Measurements from ENCODE around the gene CABLES1.

CABLES1 gene

DNA sequence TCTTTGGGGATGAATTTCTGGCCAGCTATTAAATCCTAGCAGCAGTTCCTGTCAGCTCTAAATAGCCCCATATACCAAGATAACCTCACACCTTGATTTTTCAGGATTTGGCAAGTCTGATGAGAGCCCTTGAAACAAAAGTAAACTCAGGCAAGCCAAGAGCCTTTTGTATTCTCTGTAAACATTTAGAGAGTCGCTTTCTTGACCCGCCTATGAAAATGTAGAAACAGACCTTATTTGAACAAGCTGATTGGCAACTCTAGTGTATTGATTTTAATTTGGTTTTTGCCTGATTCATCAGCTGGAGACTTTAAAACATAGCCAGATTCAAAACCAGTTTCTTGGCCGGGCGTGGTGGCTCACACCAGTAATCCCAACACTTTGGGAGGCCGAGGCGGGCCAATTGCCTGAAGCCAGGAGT lies 43.4 kb downstream of the CABLES1 start:
- Histone ChIP-seq H3K9me3 (ENCODE audit: control insufficient read depth, insufficient read depth, low read length) (no peaks in the 10 kb centered on the region), H3K36me3 (ENCODE audit: insufficient read depth, low read length) (no peaks in the 10 kb centered on the region), H3K4me1 (ENCODE audit: insufficient read depth, low read length) (peaks cover 2% of the 10 kb centered on the region), H3K9ac (ENCODE audit: low read depth, low read length) (no peak overlapping the region)

DNA sequence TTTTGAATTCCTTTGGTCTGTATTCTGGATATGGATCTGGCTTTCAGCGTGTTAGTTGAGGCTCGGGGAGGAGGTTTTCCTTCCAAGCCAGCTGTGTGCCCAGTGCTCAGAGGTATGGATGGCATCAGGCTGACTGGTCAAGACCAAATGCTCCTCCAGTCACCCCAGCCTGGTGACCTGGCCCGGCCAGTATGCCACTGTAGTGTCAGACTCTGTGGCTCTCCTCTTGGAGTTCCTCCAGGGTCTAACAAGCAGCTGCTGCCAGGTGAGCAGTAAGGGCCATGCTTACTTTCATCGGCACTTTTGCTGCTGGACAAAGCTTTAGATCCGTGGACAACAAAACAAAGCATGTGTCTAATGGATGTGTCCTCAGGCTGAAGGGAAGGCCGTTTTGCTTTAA lies 44.1 kb downstream of the CABLES1 start:
- H3K9ac ChIP-seq (ENCODE audit: low read depth, low read length), result no peak overlapping the region
- H3K36me3 ChIP-seq (ENCODE audit: insufficient read depth, low read length), result no peaks in the 10 kb centered on the region
- H3K4me1 ChIP-seq (ENCODE audit: insufficient read depth, low read length), result peaks cover 2% of the 10 kb centered on the region

GRCh38 chr18:23181547-23181946 lies 46.3 kb downstream of the CABLES1 start:
- Histone ChIP-seq H3K9me3 (ENCODE audit: control insufficient read depth, insufficient read depth, low read length) (no peaks in the 10 kb centered on the region), H3K36me3 (ENCODE audit: insufficient read depth, low read length) (no peaks in the 10 kb centered on the region), H3K4me1 (ENCODE audit: insufficient read depth, low read length) (peaks cover 2% of the 10 kb centered on the region), H3K9ac (ENCODE audit: low read depth, low read length) (no peak overlapping the region)

More for the DNA sequence above, 44.1 kb downstream of the CABLES1 start:
- no peaks in the 10 kb centered on the region for H3K9me3 ChIP-seq (ENCODE audit: control insufficient read depth, insufficient read depth, low read length)

GRCh38 chr18:23182606-23183005 lies 47.3 kb downstream of the CABLES1 start:
- Histone ChIP-seq H3K4me1 (ENCODE audit: insufficient read depth, low read length) (peaks cover 2% of the 10 kb centered on the region), H3K9ac (ENCODE audit: low read depth, low read length) (no peak overlapping the region), H3K36me3 (ENCODE audit: insufficient read depth, low read length) (no peaks in the 10 kb centered on the region), H3K9me3 (ENCODE audit: control insufficient read depth, insufficient read depth, low read length) (no peaks in the 10 kb centered on the region)

DNA sequence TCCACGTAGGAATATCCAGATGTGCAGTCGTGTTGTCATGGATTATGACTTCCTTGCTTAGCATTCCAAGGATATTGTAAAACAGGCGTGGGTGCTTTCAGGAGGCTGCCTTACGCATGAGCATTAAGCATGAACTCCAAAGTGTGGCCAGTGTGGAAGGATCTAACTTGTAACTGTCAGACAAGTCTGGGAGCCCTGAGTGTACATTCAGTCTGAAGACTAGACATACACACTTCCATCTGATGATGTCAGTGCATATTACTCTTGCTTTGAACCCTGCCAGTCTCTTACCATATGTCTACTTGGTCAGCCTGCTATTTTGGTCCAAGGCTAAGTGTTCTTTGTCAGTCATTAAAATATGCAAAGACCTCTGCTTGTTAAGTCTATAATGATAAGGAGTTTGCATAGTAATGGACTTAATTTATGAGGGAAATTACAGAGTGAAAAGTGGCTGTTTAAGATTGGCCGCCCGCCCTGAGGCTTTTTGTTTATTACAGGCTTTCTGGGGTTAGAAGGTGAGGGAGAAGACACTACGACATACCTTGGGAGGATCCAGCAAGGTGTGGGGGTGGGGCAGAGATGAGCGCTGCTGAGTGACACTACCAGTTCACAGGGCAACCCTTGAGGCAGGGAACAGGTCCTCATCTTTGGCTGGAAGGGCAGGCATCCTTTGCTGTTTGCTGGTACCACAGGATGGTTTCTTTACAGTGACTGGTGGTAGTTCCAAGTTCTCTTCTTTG lies 48.3 kb downstream of the CABLES1 start:
- Histone ChIP-seq H3K36me3 (ENCODE audit: insufficient read depth, low read length) (no peaks in the 10 kb centered on the region), H3K4me1 (ENCODE audit: insufficient read depth, low read length) (peaks cover 2% of the 10 kb centered on the region), H3K9me3 (ENCODE audit: control insufficient read depth, insufficient read depth, low read length) (no peaks in the 10 kb centered on the region), H3K9ac (ENCODE audit: low read depth, low read length) (no peak overlapping the region)

DNA sequence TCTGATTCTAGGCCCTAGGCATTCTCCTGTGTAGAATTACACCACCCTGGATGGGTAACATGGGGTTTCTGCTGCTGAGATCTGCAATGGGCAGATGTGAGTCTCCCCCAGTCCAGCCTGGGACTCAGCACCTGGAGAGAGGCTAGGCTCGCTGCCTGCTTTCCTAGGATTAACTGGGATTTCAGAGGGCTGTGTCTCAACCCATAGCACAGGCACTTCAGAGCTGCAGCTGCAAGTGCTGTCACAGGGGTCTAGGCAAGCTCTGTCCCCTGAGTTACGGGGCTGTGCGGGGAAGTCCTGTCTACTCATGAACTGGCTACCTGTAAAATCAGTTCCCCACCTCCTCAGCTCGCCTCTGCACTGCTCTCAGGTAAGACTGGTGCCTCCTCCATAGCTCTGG lies 51.5 kb downstream of the CABLES1 start:
- Histone ChIP-seq H3K4me1 (ENCODE audit: insufficient read depth, low read length) (no peaks in the 10 kb centered on the region; the same call in none of the 2 replicates), H3K9ac (ENCODE audit: low read depth, low read length) (no peak overlapping the region), H3K9me3 (ENCODE audit: control insufficient read depth, insufficient read depth, low read length) (no peaks in the 10 kb centered on the region), H3K36me3 (ENCODE audit: insufficient read depth, low read length) (no peaks in the 10 kb centered on the region)

- Histone ChIP-seq H3K9ac (ENCODE audit: low read depth, low read length) (no peak overlapping the region), H3K36me3 (ENCODE audit: insufficient read depth, low read length) (0 out of 2 replicates have a peak, but pooled peaks cover 3% of the 10 kb centered on the region), H3K4me1 (ENCODE audit: insufficient read depth, low read length) (no peaks in the 10 kb centered on the region; the same call in none of the 2 replicates), H3K9me3 (ENCODE audit: control insufficient read depth, insufficient read depth, low read length) (no peaks in the 10 kb centered on the region)
Measured at GRCh38 chr18:23188068-23188760, 52.9 kb downstream of the CABLES1 start.

DNA sequence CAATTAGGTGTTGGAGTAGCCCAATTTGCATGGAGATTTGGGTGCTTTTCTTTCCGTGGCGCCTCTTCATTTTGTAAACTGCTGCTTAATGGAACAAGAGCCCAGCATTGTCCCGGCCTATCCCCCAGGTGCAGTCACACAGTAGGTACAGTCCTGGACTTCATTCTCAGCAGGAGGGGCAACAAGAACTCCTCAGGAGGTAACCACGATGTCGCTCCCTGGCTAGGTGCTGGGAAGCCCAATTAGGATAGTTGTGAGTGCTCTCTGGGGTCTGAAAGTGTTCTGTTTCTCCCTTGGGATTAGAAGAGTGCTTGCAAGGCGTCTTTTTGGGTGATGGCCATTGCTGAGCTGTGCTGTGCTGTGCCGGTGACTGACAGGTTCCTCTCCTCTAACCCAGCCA lies 53.8 kb downstream of the CABLES1 start:
- H3K36me3 ChIP-seq (ENCODE audit: insufficient read depth, low read length), result 0 out of 2 replicates have a peak, but pooled peaks cover 3% of the 10 kb centered on the region
- peaks cover 3% of the 10 kb centered on the region; the same call in 1 of the 2 replicates for H3K4me1 ChIP-seq (ENCODE audit: insufficient read depth, low read length)
- no peak overlapping the region for H3K9ac ChIP-seq (ENCODE audit: low read depth, low read length)
- H3K9me3 ChIP-seq (ENCODE audit: control insufficient read depth, insufficient read depth, low read length), result no peaks in the 10 kb centered on the region

DNA sequence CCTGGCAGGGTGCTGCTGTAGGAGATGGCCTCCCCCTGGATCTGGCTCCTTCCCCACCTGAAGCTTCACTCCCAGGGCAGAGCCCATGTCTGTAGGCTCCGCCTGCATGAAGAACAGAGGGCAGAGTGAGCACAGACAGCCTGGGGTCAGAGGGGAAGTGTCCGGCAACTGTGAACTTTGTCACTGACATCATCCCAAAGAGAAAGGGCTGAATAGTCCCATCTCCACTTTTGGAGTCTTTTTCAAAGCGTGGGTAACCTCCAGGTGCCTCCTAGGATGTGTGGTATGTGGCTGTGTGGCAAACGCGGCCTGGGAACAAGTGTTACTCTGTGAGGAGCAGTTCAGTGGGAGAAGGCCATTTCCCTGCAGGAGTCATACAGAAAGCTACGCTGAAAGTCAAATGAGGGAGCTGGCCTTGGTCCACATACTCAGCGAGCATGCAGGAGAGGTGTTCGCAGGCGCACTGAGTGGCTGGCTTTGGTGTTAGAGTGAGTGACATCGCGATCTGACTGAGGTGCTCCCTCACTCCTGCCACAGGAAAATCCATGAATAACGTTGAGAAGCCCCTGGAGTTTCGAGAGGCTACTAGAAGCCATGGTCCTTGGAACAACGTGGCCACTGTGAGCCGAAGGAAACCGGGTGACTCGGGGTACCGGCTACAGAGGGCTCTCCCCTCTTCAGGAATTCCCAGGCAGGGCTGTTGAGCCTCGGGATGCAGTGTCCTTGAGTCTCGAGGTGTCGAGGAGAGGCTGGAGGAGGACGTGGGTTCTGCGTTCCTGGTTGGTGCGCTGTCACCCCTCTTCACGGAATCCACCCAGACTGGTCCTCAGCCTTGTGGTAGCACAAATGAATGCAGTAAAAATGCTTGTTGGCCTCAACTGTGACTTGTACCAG lies 54.7 kb downstream of the CABLES1 start:
- Histone ChIP-seq H3K4me1 (ENCODE audit: insufficient read depth, low read length) (peaks cover 13% of the 10 kb centered on the region), H3K9ac (ENCODE audit: low read depth, low read length) (no peak overlapping the region), H3K36me3 (ENCODE audit: insufficient read depth, low read length) (peaks cover 3% of the 10 kb centered on the region; the same call in 1 of the 2 replicates), H3K9me3 (ENCODE audit: control insufficient read depth, insufficient read depth, low read length) (no peaks in the 10 kb centered on the region)

DNA sequence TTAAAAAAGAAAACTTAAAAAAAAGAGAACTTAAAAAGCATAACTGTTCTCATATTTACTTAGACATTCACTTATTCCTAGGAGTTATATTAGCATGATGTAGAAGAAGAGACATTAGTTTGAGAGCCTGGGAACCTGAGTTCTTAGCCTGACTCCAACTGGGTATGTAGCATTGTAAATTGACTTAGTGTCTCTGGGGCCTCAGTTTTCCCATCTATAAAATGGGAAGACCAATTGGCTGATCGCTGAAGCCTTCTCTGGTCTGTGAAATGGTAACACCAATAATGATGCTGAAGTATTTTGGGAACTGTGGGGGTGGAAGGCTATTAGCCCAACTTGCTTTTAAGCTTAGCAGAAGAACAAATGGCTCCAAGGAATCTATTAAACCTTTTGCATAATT lies 55.9 kb downstream of the CABLES1 start:
- Histone ChIP-seq H3K9me3 (ENCODE audit: control insufficient read depth, insufficient read depth, low read length) (no peaks in the 10 kb centered on the region), H3K36me3 (ENCODE audit: insufficient read depth, low read length) (peaks cover 3% of the 10 kb centered on the region; the same call in 1 of the 2 replicates), H3K9ac (ENCODE audit: low read depth, low read length) (no peak overlapping the region), H3K4me1 (ENCODE audit: insufficient read depth, low read length) (peaks cover 24% of the 10 kb centered on the region)

GRCh38 chr18:23193742-23194141 lies 58.5 kb downstream of the CABLES1 start:
- Histone ChIP-seq H3K4me1 (ENCODE audit: insufficient read depth, low read length) (peaks cover 28% of the 10 kb centered on the region), H3K36me3 (ENCODE audit: insufficient read depth, low read length) (peaks cover 16% of the 10 kb centered on the region), H3K9me3 (ENCODE audit: control insufficient read depth, insufficient read depth, low read length) (no peaks in the 10 kb centered on the region), H3K9ac (ENCODE audit: low read depth, low read length) (no peak overlapping the region)

GRCh38 chr18:23194155-23194996 lies 59.1 kb downstream of the CABLES1 start:
- H3K36me3 ChIP-seq (ENCODE audit: insufficient read depth, low read length), result peaks cover 22% of the 10 kb centered on the region
- no peak overlapping the region for H3K9ac ChIP-seq (ENCODE audit: low read depth, low read length)
- peaks cover 28% of the 10 kb centered on the region for H3K4me1 ChIP-seq (ENCODE audit: insufficient read depth, low read length)
- H3K9me3 ChIP-seq (ENCODE audit: control insufficient read depth, insufficient read depth, low read length), result no peaks in the 10 kb centered on the region

DNA sequence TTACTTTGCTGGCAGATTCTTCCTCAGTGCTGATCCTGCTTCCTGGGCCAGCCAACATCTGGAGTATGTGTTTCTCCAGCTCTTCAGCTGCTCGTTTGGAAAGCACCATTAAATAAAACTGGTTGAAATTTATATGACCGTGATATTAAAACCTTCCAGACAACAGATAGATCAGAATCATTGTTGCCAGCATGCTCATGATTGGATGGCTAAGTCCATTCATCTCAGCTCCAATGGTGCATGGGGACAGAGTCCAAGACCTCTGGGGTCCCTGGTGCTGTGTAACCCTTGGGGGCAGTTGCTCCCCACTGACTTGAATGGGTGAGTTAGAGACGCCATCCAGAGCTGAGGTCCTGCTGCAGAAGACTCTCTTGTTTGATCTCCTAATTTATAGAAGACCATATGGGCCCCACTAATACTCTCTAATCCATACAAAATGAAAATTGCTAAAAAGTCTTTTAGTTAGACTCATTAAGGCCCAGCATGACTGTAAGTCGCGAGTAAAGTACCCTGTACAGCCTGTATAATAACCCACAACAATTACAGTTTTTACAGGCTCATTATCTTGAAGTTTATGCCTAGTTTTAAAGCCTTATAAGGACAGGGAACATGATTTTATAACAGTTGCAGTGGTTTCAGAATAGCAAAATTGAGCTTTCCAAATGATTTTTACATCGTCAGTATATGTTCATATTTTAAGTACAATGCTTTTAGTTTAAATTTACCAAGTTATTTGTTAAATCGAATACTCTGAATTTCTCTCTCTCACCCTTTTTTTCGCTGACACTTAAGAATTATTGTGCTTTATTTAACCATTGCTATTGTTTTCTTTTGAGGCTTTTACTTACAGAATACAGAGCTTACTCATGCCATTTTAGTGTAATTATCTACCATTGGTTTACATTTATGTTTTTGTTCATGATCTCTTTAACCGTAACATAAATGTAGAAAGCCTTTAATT lies 60.0 kb downstream of the CABLES1 start:
- Histone ChIP-seq H3K9ac (ENCODE audit: low read depth, low read length) (no peak overlapping the region), H3K4me1 (ENCODE audit: insufficient read depth, low read length) (peaks cover 28% of the 10 kb centered on the region), H3K36me3 (ENCODE audit: insufficient read depth, low read length) (peaks cover 26% of the 10 kb centered on the region), H3K9me3 (ENCODE audit: control insufficient read depth, insufficient read depth, low read length) (no peaks in the 10 kb centered on the region)
